DND-41 (cell line): ENCODE data around the gene KMT5B.
"Not testable (repeated sequence)": the region's sequence is repeated elsewhere in the genome, so short reads cannot be mapped to it uniquely, and the experiment has no call there.

Source experiments
- ATAC-seq: fragments of 200-7000 bp; cut with Tn5 transposase; 3 replicates; pipeline ENCODE4 v1.9.1; 2021; ENCODE audit warnings: low read depth; ENCODE audit not compliant: insufficient read depth
- DNase-seq: peaks from one replicate; pipeline ENCODE4 v3.0.0-alpha.2; 2020
- H2AFZ ChIP-seq: 2 replicates; pipeline ENCODE4 v1.6.0; 2012; ENCODE audit warnings: low read depth, low read length
- H3K27ac ChIP-seq: 2 replicates; pipeline ENCODE4 v1.5.1; 2012; ENCODE audit warnings: low read length, inconsistent platforms
- H3K27me3 ChIP-seq: fragments of 200-600 bp; sonication (generic); 2 replicates; pipeline ENCODE4 v1.6.0; 2012; ENCODE audit warnings: low read length, mild to moderate bottlenecking, inconsistent platforms; ENCODE audit not compliant: insufficient read depth, poor library complexity
- H3K36me3 ChIP-seq: 2 replicates; pipeline ENCODE4 v1.5.1; 2012; ENCODE audit warnings: low read length, inconsistent platforms; ENCODE audit not compliant: insufficient read depth
- H3K4me1 ChIP-seq: 2 replicates; pipeline ENCODE4 v1.5.1; 2012; ENCODE audit warnings: mild to moderate bottlenecking, low read length; ENCODE audit not compliant: insufficient read depth
- H3K4me2 ChIP-seq: 2 replicates; pipeline ENCODE4 v1.6.0; 2012; ENCODE audit warnings: mild to moderate bottlenecking, moderate library complexity, low read length, inconsistent platforms; ENCODE audit not compliant: insufficient read depth
- H3K4me3 ChIP-seq, 2 experiments: fragments of 200-600 bp in 1 of 2; shearing (Covaris generic) in 1 of 2; 2 replicates each; pipeline ENCODE4 v1.5.1; 2012 to 2016; ENCODE audit warnings: inconsistent platforms in 2 of 2, low read length in 2 of 2, mild to moderate bottlenecking in 2 of 2, low read depth in 1 of 2, moderate library complexity in 1 of 2
- H3K79me2 ChIP-seq: 2 replicates; pipeline ENCODE4 v1.6.0; 2012; ENCODE audit warnings: low read length, inconsistent platforms; ENCODE audit not compliant: insufficient read depth
- H3K9ac ChIP-seq: 2 replicates; pipeline ENCODE4 v1.6.0; 2012; ENCODE audit warnings: low read depth, mild to moderate bottlenecking, inconsistent platforms, low read length, moderate library complexity
- H3K9me3 ChIP-seq: 2 replicates; pipeline ENCODE4 v1.5.1; 2012; ENCODE audit warnings: low read length, moderate library complexity, mild to moderate bottlenecking, inconsistent platforms; ENCODE audit not compliant: insufficient read depth, severe bottlenecking
- H4K20me1 ChIP-seq: 2 replicates; pipeline ENCODE4 v1.6.0; 2012; ENCODE audit warnings: low read length; ENCODE audit not compliant: insufficient read depth
- EZH2 ChIP-seq: IDR thresholded peaks from 3 replicates; pipeline ENCODE4 v1.6.1; 2012; ENCODE audit warnings: borderline replicate concordance, low read depth, mild to moderate bottlenecking, moderate library complexity, low read length, inconsistent platforms; ENCODE audit not compliant: severe bottlenecking
- TF ChIP-seq, protein P1 (sequence below): IDR thresholded peaks from 2 replicates; pipeline ENCODE4 v1.5.1; 2012; ENCODE audit warnings: borderline replicate concordance, low read length, moderate library complexity, mild to moderate bottlenecking; ENCODE audit not compliant: poor library complexity, severe bottlenecking; ENCODE audit errors: extremely low read depth

The KMT5B gene

GRCh38 chr11:68254421-68254820 is 41.3 kb upstream of the KMT5B start:
- H4K20me1 ChIP-seq, result peaks cover 3% of the 10 kb centered on the region; the same call in 1 of the 2 replicates
- no peak for DNase-seq
- H3K79me2 ChIP-seq, result no peaks in the 10 kb centered on the region

DNA sequence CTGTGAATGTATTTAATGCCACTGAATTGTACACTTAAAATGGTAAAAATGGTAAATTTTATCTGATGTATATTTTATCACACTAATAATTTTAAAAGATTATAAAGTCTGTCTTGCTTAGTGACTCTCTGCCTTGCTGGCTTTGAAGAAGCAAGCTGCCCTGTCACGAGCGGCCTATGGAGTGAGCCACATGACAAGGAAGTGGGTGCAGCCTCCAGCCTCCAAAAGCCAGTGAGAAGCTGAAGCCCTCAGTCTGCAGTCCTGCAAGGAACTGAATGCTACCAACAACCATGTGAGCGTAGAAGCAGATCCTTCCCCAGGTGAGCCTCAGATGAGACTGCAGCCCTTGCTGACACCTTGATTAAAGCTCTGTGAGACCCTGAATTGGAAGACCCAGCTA is 38.7 kb upstream of the KMT5B start:
- no peak overlapping the region for H2AFZ ChIP-seq
- H3K9me3 ChIP-seq, result no peaks in the 10 kb centered on the region
- H3K4me1 ChIP-seq, result no peaks in the 10 kb centered on the region
- H3K4me2 ChIP-seq, result no peak overlapping the region
- DNase-seq, result no peak
- ATAC-seq, result no peak
- no peaks in the 10 kb centered on the region for H3K79me2 ChIP-seq
- no peak overlapping the region for H3K9ac ChIP-seq
- no peak overlapping the region for H3K27ac ChIP-seq
- H4K20me1 ChIP-seq, result no peaks in the 10 kb centered on the region
- H3K36me3 ChIP-seq, result no peaks in the 10 kb centered on the region
- no peak for TF ChIP-seq EZH2
- TF ChIP-seq, protein P1, sequence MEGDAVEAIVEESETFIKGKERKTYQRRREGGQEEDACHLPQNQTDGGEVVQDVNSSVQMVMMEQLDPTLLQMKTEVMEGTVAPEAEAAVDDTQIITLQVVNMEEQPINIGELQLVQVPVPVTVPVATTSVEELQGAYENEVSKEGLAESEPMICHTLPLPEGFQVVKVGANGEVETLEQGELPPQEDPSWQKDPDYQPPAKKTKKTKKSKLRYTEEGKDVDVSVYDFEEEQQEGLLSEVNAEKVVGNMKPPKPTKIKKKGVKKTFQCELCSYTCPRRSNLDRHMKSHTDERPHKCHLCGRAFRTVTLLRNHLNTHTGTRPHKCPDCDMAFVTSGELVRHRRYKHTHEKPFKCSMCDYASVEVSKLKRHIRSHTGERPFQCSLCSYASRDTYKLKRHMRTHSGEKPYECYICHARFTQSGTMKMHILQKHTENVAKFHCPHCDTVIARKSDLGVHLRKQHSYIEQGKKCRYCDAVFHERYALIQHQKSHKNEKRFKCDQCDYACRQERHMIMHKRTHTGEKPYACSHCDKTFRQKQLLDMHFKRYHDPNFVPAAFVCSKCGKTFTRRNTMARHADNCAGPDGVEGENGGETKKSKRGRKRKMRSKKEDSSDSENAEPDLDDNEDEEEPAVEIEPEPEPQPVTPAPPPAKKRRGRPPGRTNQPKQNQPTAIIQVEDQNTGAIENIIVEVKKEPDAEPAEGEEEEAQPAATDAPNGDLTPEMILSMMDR, result no peak
- H3K27me3 ChIP-seq, result no peaks in the 10 kb centered on the region
- no peak overlapping the region for H3K4me3 ChIP-seq

More at GRCh38 chr11:68254421-68254820, 41.3 kb upstream of the KMT5B start:
- Histone ChIP-seq H3K4me2 (no peak overlapping the region), H3K4me3 (no peak overlapping the region), H2AFZ (no peak overlapping the region), H3K27me3 (no peaks in the 10 kb centered on the region), H3K36me3 (no peaks in the 10 kb centered on the region), H3K4me1 (peaks cover 6% of the 10 kb centered on the region), H3K9me3 (no peaks in the 10 kb centered on the region), H3K27ac (no peak overlapping the region), H3K9ac (no peak overlapping the region)
- ATAC-seq, result no peak
- TF ChIP-seq, protein P1, result no peak
- TF ChIP-seq EZH2, result no peak

DNA sequence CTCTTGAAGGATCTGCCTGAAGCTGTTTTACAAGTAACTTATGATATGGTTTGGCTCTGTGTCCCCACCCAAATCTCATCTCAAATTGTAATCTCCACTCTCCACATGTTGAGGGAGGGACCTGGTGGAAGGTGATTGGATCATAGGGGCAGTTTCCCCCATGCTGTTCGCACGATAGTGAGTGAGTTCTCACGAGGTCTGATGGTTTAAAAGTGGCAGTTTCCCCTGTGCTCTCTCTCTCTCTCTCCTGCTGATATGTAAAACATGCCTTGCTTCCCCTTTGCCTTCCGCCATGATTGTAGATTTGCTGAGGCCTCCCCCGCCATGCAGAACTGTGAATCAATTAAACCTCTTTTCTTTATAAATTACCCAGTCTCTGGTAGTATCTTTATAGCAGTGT is 31.8 kb upstream of the KMT5B start:
- H3K36me3 ChIP-seq, H3K27ac ChIP-seq, H3K9ac ChIP-seq, H3K79me2 ChIP-seq, DNase-seq, H3K4me3 ChIP-seq, H2AFZ ChIP-seq, H4K20me1 ChIP-seq, ATAC-seq, H3K4me1 ChIP-seq, H3K27me3 ChIP-seq, H3K4me2 ChIP-seq, H3K9me3 ChIP-seq: not testable (repeated sequence)

DNA sequence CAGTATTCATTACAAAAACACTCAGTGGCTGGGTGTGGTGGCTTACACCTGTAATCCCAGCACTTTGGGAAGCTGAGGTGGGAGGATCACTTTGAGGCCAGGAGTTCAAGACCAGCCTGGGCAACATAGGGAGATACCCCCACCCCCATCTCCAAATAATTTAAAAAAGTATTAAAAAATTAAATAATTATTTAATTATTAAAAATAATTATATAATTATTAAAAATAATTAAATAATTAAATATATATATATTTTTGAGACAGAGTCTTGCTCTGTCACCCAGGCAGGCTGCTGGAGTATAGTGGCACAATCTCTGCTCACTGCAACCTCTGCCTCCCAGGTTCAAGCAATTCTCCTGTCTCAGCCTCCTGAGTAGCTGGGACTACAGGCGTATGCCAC is 30.8 kb upstream of the KMT5B start:
- ATAC-seq, result not testable (repeated sequence)

More for the DNA sequence above, 30.8 kb upstream of the KMT5B start:
- not testable (repeated sequence) for DNase-seq, H4K20me1 ChIP-seq, H3K27me3 ChIP-seq, H3K4me3 ChIP-seq, H3K9me3 ChIP-seq, H3K27ac ChIP-seq, H3K4me1 ChIP-seq, H3K79me2 ChIP-seq, H3K36me3 ChIP-seq, H2AFZ ChIP-seq, H3K9ac ChIP-seq, H3K4me2 ChIP-seq
